GM08714 (cell line): Measurements from ENCODE around the gene CELA3A.
"Not testable (repeated sequence)": the region's sequence is repeated elsewhere in the genome, so short reads cannot be mapped to it uniquely, and the experiment has no call there.

Experiments used
- H3K4me3 ChIP-seq: fragments of 200-500 bp; sonication (Bioruptor generic); 2 replicates; pipeline ENCODE4 v1.5.1; 2014; ENCODE audit warnings: mild to moderate bottlenecking, low read length, inconsistent platforms

CELA3A gene

GRCh38 chr1:21980515-21981220 lies 20.8 kb upstream of the CELA3A start:
- not testable (repeated sequence) for H3K4me3 ChIP-seq

- not testable (repeated sequence) for H3K4me3 ChIP-seq
Observed at GRCh38 chr1:21981253-21981652, 20.2 kb upstream of the CELA3A start.

GRCh38 chr1:21982122-21982521 lies 19.3 kb upstream of the CELA3A start:
- H3K4me3 ChIP-seq, result not testable (repeated sequence)

GRCh38 chr1:21983539-21983938 lies 17.9 kb upstream of the CELA3A start:
- H3K4me3 ChIP-seq, result not testable (repeated sequence)

- H3K4me3 ChIP-seq, result not testable (repeated sequence)
Observed at GRCh38 chr1:21985893-21986292, 15.6 kb upstream of the CELA3A start.

- H3K4me3 ChIP-seq, result not testable (repeated sequence)
Observed at GRCh38 chr1:21986386-21986785, 15.1 kb upstream of the CELA3A start.

- H3K4me3 ChIP-seq, result not testable (repeated sequence)
Observed at GRCh38 chr1:21989672-21990393, 11.6 kb upstream of the CELA3A start.

GRCh38 chr1:21992186-21992585 lies 9.3 kb upstream of the CELA3A start:
- H3K4me3 ChIP-seq, result not testable (repeated sequence)

GRCh38 chr1:21994716-21995115 lies 6.7 kb upstream of the CELA3A start:
- H3K4me3 ChIP-seq, result not testable (repeated sequence)

- not testable (repeated sequence) for H3K4me3 ChIP-seq
Observed at GRCh38 chr1:21996663-21996970, 4.8 kb upstream of the CELA3A start.

GRCh38 chr1:21997891-21998623 lies 3.4 kb upstream of the CELA3A start:
- H3K4me3 ChIP-seq, result not testable (repeated sequence)

- not testable (repeated sequence) for H3K4me3 ChIP-seq
Observed at GRCh38 chr1:21998624-21999294, 2.7 kb upstream of the CELA3A start.

- not testable (repeated sequence) for H3K4me3 ChIP-seq
Observed at GRCh38 chr1:21999645-22000044, 1.8 kb upstream of the CELA3A start.

- H3K4me3 ChIP-seq, result not testable (repeated sequence)
Observed at GRCh38 chr1:22002461-22002860, 1.0 kb downstream of the CELA3A start.

- not testable (repeated sequence) for H3K4me3 ChIP-seq
Observed at GRCh38 chr1:22002875-22003274, 1.4 kb downstream of the CELA3A start.

- not testable (repeated sequence) for H3K4me3 ChIP-seq
Observed at GRCh38 chr1:22003959-22004358, 2.5 kb downstream of the CELA3A start.

- not testable (repeated sequence) for H3K4me3 ChIP-seq
Observed at GRCh38 chr1:22005261-22006149, 4.0 kb downstream of the CELA3A start.

GRCh38 chr1:22006736-22007135 lies 5.3 kb downstream of the CELA3A start:
- H3K4me3 ChIP-seq, result not testable (repeated sequence)

- not testable (repeated sequence) for H3K4me3 ChIP-seq
Observed at GRCh38 chr1:22007262-22007661, 5.8 kb downstream of the CELA3A start.

- not testable (repeated sequence) for H3K4me3 ChIP-seq
Observed at GRCh38 chr1:22009566-22009965, 8.1 kb downstream of the CELA3A start.

- H3K4me3 ChIP-seq, result not testable (repeated sequence)
Observed at GRCh38 chr1:22012752-22013151, 11.3 kb downstream of the CELA3A start.
